Activated CD4-positive, alpha-beta T cell treated with anti-CD3 and anti-CD28 coated beads, Interleukin-2, amount 50 U/mL, for 16 hours (primary cell): ENCODE data around the gene MRPS23.

ENCODE experiments used
- DNase-seq: peaks from one replicate; pipeline ENCODE4 v3.0.0-alpha.2; 2020

MRPS23 gene

GRCh38 chr17:57877803-57878377 lies 28.0 kb upstream of the MRPS23 start:
- no peak for DNase-seq

- no peak for DNase-seq
Observed at GRCh38 chr17:57876866-57877237, 27.0 kb upstream of the MRPS23 start.

- no peak for DNase-seq
Observed at GRCh38 chr17:57876023-57876865, 26.4 kb upstream of the MRPS23 start.

- DNase-seq: no peak
Observed at GRCh38 chr17:57875290-57876022, 25.6 kb upstream of the MRPS23 start.

GRCh38 chr17:57874434-57875289 lies 24.8 kb upstream of the MRPS23 start:
- no peak for DNase-seq

GRCh38 chr17:57874058-57874419 lies 24.2 kb upstream of the MRPS23 start:
- DNase-seq: no peak

GRCh38 chr17:57873261-57874057 lies 23.6 kb upstream of the MRPS23 start:
- DNase-seq: no peak

GRCh38 chr17:57872536-57872935 lies 22.7 kb upstream of the MRPS23 start:
- no peak for DNase-seq

- DNase-seq: no peak
Observed at GRCh38 chr17:57871863-57872262, 22.0 kb upstream of the MRPS23 start.

- DNase-seq: no peak
Observed at GRCh38 chr17:57871155-57871554, 21.3 kb upstream of the MRPS23 start.

GRCh38 chr17:57870283-57870635 lies 20.4 kb upstream of the MRPS23 start:
- no peak for DNase-seq

GRCh38 chr17:57869617-57870282 lies 19.9 kb upstream of the MRPS23 start:
- DNase-seq: no peak

- no peak for DNase-seq
Observed at GRCh38 chr17:57868910-57869616, 19.2 kb upstream of the MRPS23 start.

GRCh38 chr17:57868007-57868909 lies 18.4 kb upstream of the MRPS23 start:
- DNase-seq: no peak

- no peak for DNase-seq
Observed at GRCh38 chr17:57867126-57867525, 17.3 kb upstream of the MRPS23 start.

- no peak for DNase-seq
Observed at GRCh38 chr17:57866723-57867122, 16.9 kb upstream of the MRPS23 start.

- DNase-seq: no peak
Observed at GRCh38 chr17:57866319-57866718, 16.5 kb upstream of the MRPS23 start.

GRCh38 chr17:57864273-57864672 lies 14.4 kb upstream of the MRPS23 start:
- no peak for DNase-seq

GRCh38 chr17:57862694-57863667 lies 13.1 kb upstream of the MRPS23 start:
- DNase-seq: no peak
